Cardiac septum (tissue), 1 donor: ENCODE measurements around the gene MICAL3. TPM values are rescaled to one million over a fixed set of nuclear protein-coding genes. Genes with fewer than 3 reads are reported as not detected.

Experiments used
- DNase-seq: peaks from one replicate; pipeline ENCODE4 v3.0.0-alpha.2; 2020; ENCODE audit warnings: low spot score
- intact Hi-C: fragments of 100-400 bp; cut with DNase I; formaldehyde crosslinking; loops from one replicate; pipeline ENCODE4 v1.14.0; 2022
- total RNA-seq: library from RNA; stranded (reverse); fragmentation: NEBNext Ultra II Directional; extraction: Animal tissue kit (Norgen Biotek cat#: 25700); gene quantifications from one replicate; pipeline ENCODE4 v1.2.1, GENCODE V29; 2021
- donor health status: DM: no; HTN: no; CAD: no.

The MICAL3 gene
- total RNA-seq, 1 donor from 2014 or later, result 126 TPM

GRCh38 chr22:17982572-17983141, 41.7 kb downstream of the MICAL3 start:
- intact Hi-C loops, result no loop called here
- DNase-seq, result no peak

- DNase-seq, result no peak
- intact Hi-C loops, result no loop called here
Measured at GRCh38 chr22:17981497-17981896, 42.9 kb downstream of the MICAL3 start.

GRCh38 chr22:17980638-17981051, 43.7 kb downstream of the MICAL3 start:
- intact Hi-C loops, result no loop called here

GRCh38 chr22:17980015-17980590, 44.3 kb downstream of the MICAL3 start:
- intact Hi-C loops, result no loop called here
- DNase-seq, result no peak

More at GRCh38 chr22:17980638-17981051, 43.7 kb downstream of the MICAL3 start:
- no peak for DNase-seq

- intact Hi-C loops, result no loop called here
Measured at GRCh38 chr22:17978027-17978426, 46.3 kb downstream of the MICAL3 start.

GRCh38 chr22:17977371-17977770, 47.0 kb downstream of the MICAL3 start:
- DNase-seq, result no peak
- intact Hi-C loops, result no loop called here

More at GRCh38 chr22:17978027-17978426, 46.3 kb downstream of the MICAL3 start:
- DNase-seq, result no peak

GRCh38 chr22:17976121-17976520, 48.2 kb downstream of the MICAL3 start:
- intact Hi-C loops, result no loop called here
- DNase-seq, result no peak

- no peak for DNase-seq
- intact Hi-C loops, result no loop called here
Measured at GRCh38 chr22:17974703-17975372, 49.5 kb downstream of the MICAL3 start.

- DNase-seq, result no peak
- intact Hi-C loops, result no loop called here
Measured at GRCh38 chr22:17974087-17974486, 50.3 kb downstream of the MICAL3 start.

GRCh38 chr22:17973217-17973616, 51.1 kb downstream of the MICAL3 start:
- DNase-seq, result no peak
- intact Hi-C loops, result no loop called here

GRCh38 chr22:17972385-17973191, 51.8 kb downstream of the MICAL3 start:
- no peak for DNase-seq
- intact Hi-C loops, result no loop called here

GRCh38 chr22:17971711-17972110, 52.6 kb downstream of the MICAL3 start:
- DNase-seq, result no peak
- intact Hi-C loops, result no loop called here

GRCh38 chr22:17970201-17970708, 54.1 kb downstream of the MICAL3 start:
- DNase-seq, result no peak
- intact Hi-C loops, result no loop called here

GRCh38 chr22:17969701-17970113, 54.7 kb downstream of the MICAL3 start:
- no peak for DNase-seq
- intact Hi-C loops, result no loop called here

GRCh38 chr22:17968126-17968525, 56.2 kb downstream of the MICAL3 start:
- DNase-seq, result no peak
- intact Hi-C loops, result no loop called here

GRCh38 chr22:17966403-17966717, 58.0 kb downstream of the MICAL3 start:
- no peak for DNase-seq
- intact Hi-C loops, result no loop called here

- no peak for DNase-seq
- intact Hi-C loops, result no loop called here
Measured at GRCh38 chr22:17965538-17966402, 58.6 kb downstream of the MICAL3 start.

GRCh38 chr22:17964643-17965042, 59.7 kb downstream of the MICAL3 start:
- intact Hi-C loops, result no loop called here
- DNase-seq, result no peak

GRCh38 chr22:17964156-17964555, 60.2 kb downstream of the MICAL3 start:
- no peak for DNase-seq
- intact Hi-C loops, result no loop called here
